ENCODE results near the gene C3orf18.

DNA sequence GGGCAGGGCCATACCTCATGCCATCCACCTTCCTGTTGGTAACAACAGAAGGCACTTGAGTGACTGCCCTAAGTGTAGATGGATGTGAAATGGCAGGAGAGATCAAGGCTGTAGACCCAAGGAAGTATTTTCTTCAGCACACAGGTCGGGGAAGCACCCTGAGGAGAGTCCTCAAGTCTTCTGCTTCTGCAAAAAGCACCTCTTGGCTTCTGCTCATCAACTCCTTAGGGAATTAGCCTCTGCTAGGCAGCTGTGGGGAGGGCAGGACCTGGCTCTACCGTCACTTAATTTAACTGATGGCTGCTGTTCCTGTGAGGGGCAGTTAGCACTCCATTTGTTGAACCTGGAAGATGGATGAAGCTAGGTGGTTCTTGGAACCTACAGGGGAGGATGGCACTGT is 57.2 kb downstream of the C3orf18 start:
- TF ChIP-seq, protein P1, sequence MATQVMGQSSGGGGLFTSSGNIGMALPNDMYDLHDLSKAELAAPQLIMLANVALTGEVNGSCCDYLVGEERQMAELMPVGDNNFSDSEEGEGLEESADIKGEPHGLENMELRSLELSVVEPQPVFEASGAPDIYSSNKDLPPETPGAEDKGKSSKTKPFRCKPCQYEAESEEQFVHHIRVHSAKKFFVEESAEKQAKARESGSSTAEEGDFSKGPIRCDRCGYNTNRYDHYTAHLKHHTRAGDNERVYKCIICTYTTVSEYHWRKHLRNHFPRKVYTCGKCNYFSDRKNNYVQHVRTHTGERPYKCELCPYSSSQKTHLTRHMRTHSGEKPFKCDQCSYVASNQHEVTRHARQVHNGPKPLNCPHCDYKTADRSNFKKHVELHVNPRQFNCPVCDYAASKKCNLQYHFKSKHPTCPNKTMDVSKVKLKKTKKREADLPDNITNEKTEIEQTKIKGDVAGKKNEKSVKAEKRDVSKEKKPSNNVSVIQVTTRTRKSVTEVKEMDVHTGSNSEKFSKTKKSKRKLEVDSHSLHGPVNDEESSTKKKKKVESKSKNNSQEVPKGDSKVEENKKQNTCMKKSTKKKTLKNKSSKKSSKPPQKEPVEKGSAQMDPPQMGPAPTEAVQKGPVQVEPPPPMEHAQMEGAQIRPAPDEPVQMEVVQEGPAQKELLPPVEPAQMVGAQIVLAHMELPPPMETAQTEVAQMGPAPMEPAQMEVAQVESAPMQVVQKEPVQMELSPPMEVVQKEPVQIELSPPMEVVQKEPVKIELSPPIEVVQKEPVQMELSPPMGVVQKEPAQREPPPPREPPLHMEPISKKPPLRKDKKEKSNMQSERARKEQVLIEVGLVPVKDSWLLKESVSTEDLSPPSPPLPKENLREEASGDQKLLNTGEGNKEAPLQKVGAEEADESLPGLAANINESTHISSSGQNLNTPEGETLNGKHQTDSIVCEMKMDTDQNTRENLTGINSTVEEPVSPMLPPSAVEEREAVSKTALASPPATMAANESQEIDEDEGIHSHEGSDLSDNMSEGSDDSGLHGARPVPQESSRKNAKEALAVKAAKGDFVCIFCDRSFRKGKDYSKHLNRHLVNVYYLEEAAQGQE (tag by site-specific recombination; IDR thresholded peaks at IDR 0.05) = no peak
- TF ChIP-seq, protein P2, sequence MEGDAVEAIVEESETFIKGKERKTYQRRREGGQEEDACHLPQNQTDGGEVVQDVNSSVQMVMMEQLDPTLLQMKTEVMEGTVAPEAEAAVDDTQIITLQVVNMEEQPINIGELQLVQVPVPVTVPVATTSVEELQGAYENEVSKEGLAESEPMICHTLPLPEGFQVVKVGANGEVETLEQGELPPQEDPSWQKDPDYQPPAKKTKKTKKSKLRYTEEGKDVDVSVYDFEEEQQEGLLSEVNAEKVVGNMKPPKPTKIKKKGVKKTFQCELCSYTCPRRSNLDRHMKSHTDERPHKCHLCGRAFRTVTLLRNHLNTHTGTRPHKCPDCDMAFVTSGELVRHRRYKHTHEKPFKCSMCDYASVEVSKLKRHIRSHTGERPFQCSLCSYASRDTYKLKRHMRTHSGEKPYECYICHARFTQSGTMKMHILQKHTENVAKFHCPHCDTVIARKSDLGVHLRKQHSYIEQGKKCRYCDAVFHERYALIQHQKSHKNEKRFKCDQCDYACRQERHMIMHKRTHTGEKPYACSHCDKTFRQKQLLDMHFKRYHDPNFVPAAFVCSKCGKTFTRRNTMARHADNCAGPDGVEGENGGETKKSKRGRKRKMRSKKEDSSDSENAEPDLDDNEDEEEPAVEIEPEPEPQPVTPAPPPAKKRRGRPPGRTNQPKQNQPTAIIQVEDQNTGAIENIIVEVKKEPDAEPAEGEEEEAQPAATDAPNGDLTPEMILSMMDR (tag by site-specific recombination; IDR thresholded peaks at IDR 0.05) = no peak

Data from HEK293 (cell line).